ENCODE measurements around the gene SPRY1.

DNA sequence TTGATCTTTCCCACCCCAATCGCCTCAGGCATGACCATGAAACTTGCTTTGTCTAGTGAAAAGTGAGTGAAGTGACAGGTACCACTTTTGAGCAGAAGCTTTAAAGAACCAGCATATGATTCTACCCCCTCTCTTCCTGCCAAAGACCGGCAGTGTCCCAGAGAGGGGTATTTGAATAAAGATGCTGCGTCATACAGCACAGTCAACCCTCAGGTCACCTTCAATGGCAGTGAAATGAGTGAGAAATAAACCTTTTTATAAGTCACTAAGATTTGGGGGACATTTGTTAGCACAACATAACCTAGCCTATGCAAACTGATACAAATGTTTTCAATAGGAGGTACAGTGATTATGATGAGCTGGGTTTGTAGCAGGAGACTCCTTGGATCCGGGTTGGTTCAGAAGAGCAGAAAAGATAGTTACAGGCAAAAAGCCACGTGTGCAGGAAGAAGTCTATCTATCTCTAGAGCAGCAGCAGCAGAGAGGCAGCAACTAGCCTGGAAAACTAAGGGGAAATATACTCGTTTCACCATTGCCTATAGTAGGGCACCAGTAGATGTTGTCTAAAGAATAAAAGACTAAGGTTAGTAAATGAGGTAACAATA lies 30.3 kb upstream of the SPRY1 start:
- TF ChIP-seq REST (IDR thresholded peaks at IDR 0.05) = no peak
- no peak for TF ChIP-seq RFX5 (IDR thresholded peaks at IDR 0.05)
- no peak for TF ChIP-seq CTCF (IDR thresholded peaks at IDR 0.05)
- TF ChIP-seq PBX3 (IDR thresholded peaks at IDR 0.05) = no peak

All from A549 (cell line).